ENCODE data around the gene MOCOS. TPM values are rescaled to one million over a fixed set of nuclear protein-coding genes. Genes with fewer than 3 reads are reported as not detected.

Gene MOCOS
- total RNA-seq, 1 experiment from 2014 or later = 3.0 TPM

DNA sequence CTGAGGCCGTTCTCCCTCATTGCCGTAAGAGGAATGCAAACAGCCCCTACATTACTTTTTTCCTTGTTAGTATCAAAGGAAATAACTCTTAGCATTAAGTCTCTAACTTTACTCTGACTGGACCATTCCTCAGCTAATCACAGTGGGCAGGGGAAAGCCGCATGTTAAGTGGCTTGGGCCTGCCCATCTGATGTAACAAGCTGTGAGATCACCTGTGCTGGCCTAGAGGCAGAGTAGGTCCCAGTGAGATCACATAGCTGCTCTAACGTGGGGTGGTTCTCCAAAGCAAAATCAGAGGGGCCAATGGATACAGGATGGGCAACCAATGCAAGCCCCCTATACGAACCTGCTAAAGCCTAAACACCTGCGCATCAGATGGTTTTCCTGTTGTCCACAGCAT lies 5.9 kb upstream of the MOCOS start:
- TF ChIP-seq POLR2AphosphoS5 (IDR thresholded peaks at IDR 0.05; ENCODE audit: low read depth, low read length) = no peak
- no peak for TF ChIP-seq SIN3A (IDR thresholded peaks at IDR 0.05; ENCODE audit: borderline replicate concordance, insufficient read depth, low read depth, low read length)
- no peak for TF ChIP-seq TCF7L2 (IDR thresholded peaks at IDR 0.05; ENCODE audit: low read depth, low read length)
- TF ChIP-seq, protein P1, sequence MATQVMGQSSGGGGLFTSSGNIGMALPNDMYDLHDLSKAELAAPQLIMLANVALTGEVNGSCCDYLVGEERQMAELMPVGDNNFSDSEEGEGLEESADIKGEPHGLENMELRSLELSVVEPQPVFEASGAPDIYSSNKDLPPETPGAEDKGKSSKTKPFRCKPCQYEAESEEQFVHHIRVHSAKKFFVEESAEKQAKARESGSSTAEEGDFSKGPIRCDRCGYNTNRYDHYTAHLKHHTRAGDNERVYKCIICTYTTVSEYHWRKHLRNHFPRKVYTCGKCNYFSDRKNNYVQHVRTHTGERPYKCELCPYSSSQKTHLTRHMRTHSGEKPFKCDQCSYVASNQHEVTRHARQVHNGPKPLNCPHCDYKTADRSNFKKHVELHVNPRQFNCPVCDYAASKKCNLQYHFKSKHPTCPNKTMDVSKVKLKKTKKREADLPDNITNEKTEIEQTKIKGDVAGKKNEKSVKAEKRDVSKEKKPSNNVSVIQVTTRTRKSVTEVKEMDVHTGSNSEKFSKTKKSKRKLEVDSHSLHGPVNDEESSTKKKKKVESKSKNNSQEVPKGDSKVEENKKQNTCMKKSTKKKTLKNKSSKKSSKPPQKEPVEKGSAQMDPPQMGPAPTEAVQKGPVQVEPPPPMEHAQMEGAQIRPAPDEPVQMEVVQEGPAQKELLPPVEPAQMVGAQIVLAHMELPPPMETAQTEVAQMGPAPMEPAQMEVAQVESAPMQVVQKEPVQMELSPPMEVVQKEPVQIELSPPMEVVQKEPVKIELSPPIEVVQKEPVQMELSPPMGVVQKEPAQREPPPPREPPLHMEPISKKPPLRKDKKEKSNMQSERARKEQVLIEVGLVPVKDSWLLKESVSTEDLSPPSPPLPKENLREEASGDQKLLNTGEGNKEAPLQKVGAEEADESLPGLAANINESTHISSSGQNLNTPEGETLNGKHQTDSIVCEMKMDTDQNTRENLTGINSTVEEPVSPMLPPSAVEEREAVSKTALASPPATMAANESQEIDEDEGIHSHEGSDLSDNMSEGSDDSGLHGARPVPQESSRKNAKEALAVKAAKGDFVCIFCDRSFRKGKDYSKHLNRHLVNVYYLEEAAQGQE (IDR thresholded peaks at IDR 0.05; ENCODE audit: insufficient read depth in 1 of 2, low read depth in 2 of 2, low read length in 1 of 2) = no peak
- TF ChIP-seq, protein P2, sequence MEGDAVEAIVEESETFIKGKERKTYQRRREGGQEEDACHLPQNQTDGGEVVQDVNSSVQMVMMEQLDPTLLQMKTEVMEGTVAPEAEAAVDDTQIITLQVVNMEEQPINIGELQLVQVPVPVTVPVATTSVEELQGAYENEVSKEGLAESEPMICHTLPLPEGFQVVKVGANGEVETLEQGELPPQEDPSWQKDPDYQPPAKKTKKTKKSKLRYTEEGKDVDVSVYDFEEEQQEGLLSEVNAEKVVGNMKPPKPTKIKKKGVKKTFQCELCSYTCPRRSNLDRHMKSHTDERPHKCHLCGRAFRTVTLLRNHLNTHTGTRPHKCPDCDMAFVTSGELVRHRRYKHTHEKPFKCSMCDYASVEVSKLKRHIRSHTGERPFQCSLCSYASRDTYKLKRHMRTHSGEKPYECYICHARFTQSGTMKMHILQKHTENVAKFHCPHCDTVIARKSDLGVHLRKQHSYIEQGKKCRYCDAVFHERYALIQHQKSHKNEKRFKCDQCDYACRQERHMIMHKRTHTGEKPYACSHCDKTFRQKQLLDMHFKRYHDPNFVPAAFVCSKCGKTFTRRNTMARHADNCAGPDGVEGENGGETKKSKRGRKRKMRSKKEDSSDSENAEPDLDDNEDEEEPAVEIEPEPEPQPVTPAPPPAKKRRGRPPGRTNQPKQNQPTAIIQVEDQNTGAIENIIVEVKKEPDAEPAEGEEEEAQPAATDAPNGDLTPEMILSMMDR (IDR thresholded peaks at IDR 0.05) = no peak
- H3K4me1 ChIP-seq (ENCODE audit: control insufficient read depth, insufficient read depth, low read length) = no peaks in the 10 kb centered on the region
- intact Hi-C loops (cut with micrococcal nuclease; ENCODE audit: unreplicated experiment) = no loop called here
- H3K9me3 ChIP-seq (ENCODE audit: control insufficient read depth, insufficient read depth, low read depth, low read length) = no peaks in the 10 kb centered on the region
- H3K27ac ChIP-seq (ENCODE audit: low read length) = no peak overlapping the region
- no TSS peak for BruUV-seq (replicated peaks)
- H3K36me3 ChIP-seq (ENCODE audit: control insufficient read depth, insufficient read depth, low read length) = no peaks in the 10 kb centered on the region
- no peak overlapping the region for H3K4me3 ChIP-seq (ENCODE audit: low read depth in 2 of 2, low read length in 2 of 2)
- ATAC-seq (no peak), DNase-seq (ENCODE audit: low read depth, low spot score) (no peak)
- CTCF ChIA-PET = no interaction called here
- POLR2A ChIA-PET = no interaction called here
- no peaks in the 10 kb centered on the region for H3K27me3 ChIP-seq (ENCODE audit: control insufficient read depth, insufficient read depth, low read length)
- in situ Hi-C loops (cut with HindIII; ENCODE audit: low pct_unique_long_range_greater_than_20kb, low sequenced_read_pairs) = no loop called here

DNA sequence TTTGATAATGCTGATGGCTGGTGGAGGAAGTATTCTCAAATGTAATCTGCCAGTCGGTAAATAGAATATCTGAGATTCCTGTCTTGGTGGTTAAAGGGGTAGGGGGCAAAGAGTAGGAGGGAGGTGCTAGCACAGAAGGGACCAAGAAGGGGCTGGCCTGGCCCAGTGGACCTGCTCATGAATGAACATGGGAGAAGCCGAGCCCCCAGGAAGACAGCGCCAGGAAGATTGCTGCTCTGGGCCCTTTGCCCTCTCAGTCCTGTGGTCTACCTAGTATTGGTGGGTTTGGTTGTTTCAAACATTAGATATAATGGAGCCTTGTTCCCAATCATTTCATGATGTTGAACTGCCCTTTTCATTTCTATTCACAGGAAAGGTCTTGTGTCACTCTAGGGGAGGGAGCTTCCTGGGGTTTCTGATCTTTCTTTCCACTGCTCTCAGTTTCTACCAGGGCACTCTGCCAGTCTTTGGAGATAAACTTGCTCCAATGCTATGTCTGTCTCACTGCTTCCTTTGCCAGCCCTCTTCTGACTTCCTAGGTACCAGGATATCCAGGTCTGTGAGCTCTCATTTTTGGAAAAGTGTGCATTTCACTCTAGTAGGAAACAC lies 5.3 kb upstream of the MOCOS start:
- ChIA-PET CTCF (no interaction called here), POLR2A (no interaction called here)
- BruUV-seq (replicated peaks) = no TSS peak
- no peak overlapping the region for H3K4me3 ChIP-seq (ENCODE audit: low read depth in 2 of 2, low read length in 2 of 2)
- H3K36me3 ChIP-seq (ENCODE audit: control insufficient read depth, insufficient read depth, low read length) = no peaks in the 10 kb centered on the region
- DNase-seq (ENCODE audit: low read depth, low spot score) = no peak
- TF ChIP-seq, protein P1 (IDR thresholded peaks at IDR 0.05; ENCODE audit: insufficient read depth in 1 of 2, low read depth in 2 of 2, low read length in 1 of 2) = no peak
- TF ChIP-seq SIN3A (IDR thresholded peaks at IDR 0.05; ENCODE audit: borderline replicate concordance, insufficient read depth, low read depth, low read length) (no peak), TCF7L2 (IDR thresholded peaks at IDR 0.05; ENCODE audit: low read depth, low read length) (no peak), POLR2AphosphoS5 (IDR thresholded peaks at IDR 0.05; ENCODE audit: low read depth, low read length) (no peak)
- TF ChIP-seq, protein P2 (IDR thresholded peaks at IDR 0.05) = no peak
- H3K4me1 ChIP-seq (ENCODE audit: control insufficient read depth, insufficient read depth, low read length) = no peaks in the 10 kb centered on the region
- in situ Hi-C loops (cut with HindIII; ENCODE audit: low pct_unique_long_range_greater_than_20kb, low sequenced_read_pairs) (no loop called here), intact Hi-C loops (cut with micrococcal nuclease; ENCODE audit: unreplicated experiment) (no loop called here)
- ATAC-seq = no peak
- H3K27ac ChIP-seq (ENCODE audit: low read length) = no peak overlapping the region
- H3K9me3 ChIP-seq (ENCODE audit: control insufficient read depth, insufficient read depth, low read depth, low read length) = no peaks in the 10 kb centered on the region
- no peaks in the 10 kb centered on the region for H3K27me3 ChIP-seq (ENCODE audit: control insufficient read depth, insufficient read depth, low read length)
